GM03348 (cell line): ENCODE data around the gene WSB1.

Source experiments
- DNase-seq: peaks from one replicate; pipeline ENCODE4 v3.0.0; 2012; ENCODE audit warnings: low spot score

The WSB1 gene

DNA sequence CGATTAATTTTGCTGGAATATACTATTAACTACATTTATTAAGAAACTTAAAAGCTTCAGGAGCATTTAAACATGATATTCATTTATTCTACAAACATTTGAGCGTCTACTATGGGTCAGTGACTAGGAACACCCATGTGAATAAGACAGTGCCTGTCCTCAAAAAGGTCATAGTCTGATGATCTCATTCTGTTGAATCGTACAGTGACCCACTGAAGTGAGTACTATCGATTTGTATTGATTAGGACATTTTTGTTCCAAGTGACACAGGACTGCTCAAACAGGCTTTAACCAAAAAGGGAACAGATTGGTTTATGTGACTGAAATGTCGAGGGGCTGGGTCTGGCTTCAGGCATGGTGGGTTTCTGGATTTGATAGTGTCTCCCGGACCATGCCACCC, 68.6 kb downstream of the WSB1 start:
- DNase-seq = no peak

- DNase-seq = no peak
These were observed 69.0 kb downstream of the WSB1 start for GRCh38 chr17:27362909-27363308.

DNA sequence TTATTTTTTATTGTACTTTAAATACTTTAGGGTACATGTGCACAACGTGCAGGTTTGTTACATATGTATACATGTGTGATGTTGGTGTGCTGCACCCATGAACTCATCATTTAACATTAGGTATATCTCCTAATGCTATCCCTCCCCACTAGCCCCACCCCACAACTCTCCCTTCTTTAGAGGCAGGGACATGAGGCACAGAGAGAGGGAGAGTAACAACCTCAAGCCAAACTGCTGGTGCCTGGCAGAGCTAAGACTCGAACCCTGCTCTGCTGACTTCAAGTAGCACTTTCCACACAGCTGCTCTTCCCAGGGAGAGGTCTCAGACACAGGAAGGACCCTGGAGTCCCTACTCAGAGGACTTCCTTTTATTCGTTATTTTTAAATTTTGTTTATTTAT, 69.4 kb downstream of the WSB1 start:
- no peak for DNase-seq
